Adrenal gland (tissue), 5 donors: ENCODE results near the gene C3orf20.

Experiments used
- POLR2A ChIP-seq, 2 donors: fragments of 450-650 bp; IDR thresholded peaks; one replicate each; pipeline ENCODE4 v1.6.1; 2017; ENCODE audit warnings: antibody characterized with exemption in 2 of 2, mild to moderate bottlenecking in 2 of 2, moderate library complexity in 1 of 2
- TF ChIP-seq, protein P1 (sequence below), 6 experiments: fragments of 450-650 bp in 4 of 6; fragments of 200-600 bp in 2 of 6; sonication (generic) in 1 of 6; IDR thresholded peaks; 1 replicate in 5 of 6; 2 replicates in 1 of 6; pipeline versions ENCODE4 v1.5.1 to v1.8.0; 2016 to 2021; ENCODE audit warnings: antibody characterized with exemption in 6 of 6, mild to moderate bottlenecking in 2 of 6, moderate library complexity in 1 of 6
- donor health status: DM: no; HTN: no; CAD: no.

DNA sequence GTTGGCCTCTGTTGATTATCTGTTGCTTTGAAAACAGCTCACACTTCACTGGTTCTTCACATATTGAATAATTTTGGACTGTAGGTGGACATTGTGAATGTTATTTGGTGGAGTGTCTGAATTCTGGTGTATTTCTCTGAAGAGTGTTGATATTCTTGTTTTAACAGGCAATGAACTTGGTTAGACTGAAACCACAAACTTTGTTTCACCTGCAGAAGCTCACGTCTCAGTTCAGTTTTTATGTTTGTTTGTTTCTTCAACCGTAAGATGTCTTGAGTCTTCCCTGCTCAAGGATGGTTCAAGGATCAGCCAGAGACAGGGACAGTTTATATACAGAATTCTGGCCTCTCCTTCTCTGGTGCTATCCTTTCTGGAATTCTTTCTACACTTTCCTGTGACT, 43.6 kb downstream of the C3orf20 start:
- TF ChIP-seq, protein P1, sequence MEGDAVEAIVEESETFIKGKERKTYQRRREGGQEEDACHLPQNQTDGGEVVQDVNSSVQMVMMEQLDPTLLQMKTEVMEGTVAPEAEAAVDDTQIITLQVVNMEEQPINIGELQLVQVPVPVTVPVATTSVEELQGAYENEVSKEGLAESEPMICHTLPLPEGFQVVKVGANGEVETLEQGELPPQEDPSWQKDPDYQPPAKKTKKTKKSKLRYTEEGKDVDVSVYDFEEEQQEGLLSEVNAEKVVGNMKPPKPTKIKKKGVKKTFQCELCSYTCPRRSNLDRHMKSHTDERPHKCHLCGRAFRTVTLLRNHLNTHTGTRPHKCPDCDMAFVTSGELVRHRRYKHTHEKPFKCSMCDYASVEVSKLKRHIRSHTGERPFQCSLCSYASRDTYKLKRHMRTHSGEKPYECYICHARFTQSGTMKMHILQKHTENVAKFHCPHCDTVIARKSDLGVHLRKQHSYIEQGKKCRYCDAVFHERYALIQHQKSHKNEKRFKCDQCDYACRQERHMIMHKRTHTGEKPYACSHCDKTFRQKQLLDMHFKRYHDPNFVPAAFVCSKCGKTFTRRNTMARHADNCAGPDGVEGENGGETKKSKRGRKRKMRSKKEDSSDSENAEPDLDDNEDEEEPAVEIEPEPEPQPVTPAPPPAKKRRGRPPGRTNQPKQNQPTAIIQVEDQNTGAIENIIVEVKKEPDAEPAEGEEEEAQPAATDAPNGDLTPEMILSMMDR (IDR thresholded peaks at IDR 0.05) = no peak
- no peak for TF ChIP-seq POLR2A (IDR thresholded peaks at IDR 0.05)
